A204.1 (cell line): ENCODE data around the gene CFAP77.

ENCODE experiments used
- FAIRE-seq: peaks from 2 replicates; lab custom pipeline; 2012; peaks lifted over from hg19 to GRCh38; lab: Jason Lieb, UNC

Gene CFAP77

GRCh38 chr9:132600326-132600984 lies 190.4 kb downstream of the CFAP77 start:
- no peak for FAIRE-seq

DNA sequence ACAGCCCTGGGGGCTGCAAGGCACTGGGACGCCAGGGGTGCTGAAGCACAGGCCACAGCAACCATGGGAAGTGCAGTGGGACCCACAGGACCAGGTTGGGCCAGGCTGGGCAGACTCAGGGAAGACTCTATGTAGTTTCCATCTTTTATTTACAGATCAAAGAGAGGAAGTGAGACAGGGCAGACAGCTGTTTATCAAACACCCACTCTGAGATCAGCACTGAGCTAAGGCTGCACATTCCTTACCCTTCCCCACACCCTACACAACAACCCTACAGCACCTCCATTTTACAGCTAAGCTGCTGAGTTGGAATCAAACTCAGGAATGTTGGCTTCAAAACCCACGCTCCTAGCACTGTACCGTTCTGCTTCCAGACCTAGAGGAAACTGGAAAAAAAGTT lies 192.2 kb downstream of the CFAP77 start:
- no peak for FAIRE-seq

DNA sequence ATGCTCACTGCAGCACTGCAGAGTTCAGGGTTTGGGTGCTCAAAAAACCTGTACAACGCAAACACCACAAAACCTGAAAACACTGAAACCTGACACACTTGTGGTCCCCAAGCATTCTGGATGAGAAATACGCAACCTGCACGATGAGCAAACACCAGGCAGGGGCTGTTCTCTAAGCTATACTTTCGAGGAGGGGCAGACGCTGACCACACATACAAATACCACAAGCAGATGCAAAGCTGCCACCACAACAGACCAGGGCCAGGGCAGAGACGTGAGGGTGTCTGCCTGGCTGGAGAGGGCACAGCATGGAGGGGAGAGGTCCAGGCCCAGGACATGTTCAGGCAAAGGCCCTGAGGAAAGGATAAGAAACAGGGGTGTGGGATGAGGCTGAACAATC lies 195.4 kb downstream of the CFAP77 start:
- no peak for FAIRE-seq

DNA sequence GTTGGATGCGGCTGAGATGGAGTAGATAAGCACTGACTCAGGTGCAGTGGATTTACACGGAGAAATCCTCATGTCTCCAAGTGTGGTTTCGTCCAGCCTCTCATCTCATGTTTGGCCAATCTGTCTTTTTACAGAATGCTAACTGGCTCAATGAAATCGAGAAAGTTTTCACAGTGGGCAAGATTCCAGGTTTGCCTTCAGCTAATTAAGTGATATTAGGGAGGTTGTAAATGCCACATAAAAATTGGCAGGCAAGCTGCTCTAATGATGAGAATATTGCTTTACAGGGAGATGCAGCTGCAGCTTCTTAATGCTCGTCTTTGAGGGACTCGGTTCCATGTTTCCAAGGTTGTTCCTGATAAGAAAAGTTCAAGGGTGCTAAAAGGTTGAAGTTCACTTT lies 196.1 kb downstream of the CFAP77 start:
- FAIRE-seq: no peak

DNA sequence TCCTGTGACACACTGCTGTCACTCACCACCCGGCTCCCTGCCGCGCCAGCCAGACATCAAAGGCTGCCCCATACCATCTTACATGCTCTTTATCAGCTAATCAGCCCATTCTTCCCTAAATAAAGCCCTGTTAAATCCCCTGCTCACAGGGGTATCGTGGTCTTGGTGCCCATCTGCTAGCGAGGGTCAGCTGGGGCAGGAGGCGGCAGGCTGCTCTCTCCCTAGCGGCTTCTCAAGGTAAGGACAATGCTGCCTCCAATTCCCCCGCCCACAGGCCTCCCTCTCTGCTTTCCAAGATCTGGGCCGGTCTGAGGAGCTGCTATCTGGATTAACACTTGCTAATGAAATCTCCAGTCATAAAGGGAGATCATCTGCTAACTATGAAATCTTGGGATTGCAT lies 199.2 kb downstream of the CFAP77 start:
- no peak for FAIRE-seq

GRCh38 chr9:132609829-132610228 lies 199.8 kb downstream of the CFAP77 start:
- FAIRE-seq: no peak

DNA sequence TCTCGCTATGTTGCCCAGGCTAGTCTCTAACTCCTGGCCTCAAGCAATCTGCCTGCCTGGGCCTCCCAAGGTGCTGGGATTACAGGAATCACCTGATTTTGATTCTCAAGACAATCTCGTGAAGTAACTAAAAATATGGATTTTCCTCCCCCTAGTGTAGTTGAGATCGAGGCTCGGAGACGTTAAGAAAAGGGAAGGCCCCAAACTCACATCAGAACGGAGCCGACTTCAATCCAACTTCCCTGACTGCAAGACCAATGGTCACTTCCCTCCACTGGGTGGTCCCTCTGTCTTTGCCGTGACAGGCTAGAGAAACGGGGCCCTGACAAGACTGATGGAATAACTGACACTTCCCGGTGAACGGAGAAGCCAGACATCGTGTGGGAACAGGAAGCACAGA lies 200.7 kb downstream of the CFAP77 start:
- no peak for FAIRE-seq

GRCh38 chr9:132614324-132614723 lies 204.3 kb downstream of the CFAP77 start:
- FAIRE-seq: no peak

GRCh38 chr9:132615774-132616173 lies 205.8 kb downstream of the CFAP77 start:
- FAIRE-seq: no peak

DNA sequence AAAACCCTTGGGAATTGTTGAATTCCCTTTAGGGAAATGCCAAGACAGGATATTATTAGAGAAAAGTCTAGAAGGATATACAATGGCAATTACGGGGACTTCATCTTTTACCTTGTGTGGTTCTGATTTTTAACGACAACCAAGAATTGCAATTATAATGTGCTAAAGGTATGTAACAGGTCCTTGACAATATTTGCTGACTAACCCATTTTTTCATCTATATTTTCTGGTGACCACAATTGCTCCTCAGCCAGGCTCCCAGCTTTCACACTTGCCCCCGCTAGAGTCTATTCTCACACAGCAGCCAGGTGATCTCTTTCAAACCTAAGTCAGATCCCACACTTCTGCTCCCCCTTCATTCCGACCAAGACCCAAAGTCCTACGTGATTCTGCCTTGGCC lies 206.7 kb downstream of the CFAP77 start:
- FAIRE-seq: no peak

DNA sequence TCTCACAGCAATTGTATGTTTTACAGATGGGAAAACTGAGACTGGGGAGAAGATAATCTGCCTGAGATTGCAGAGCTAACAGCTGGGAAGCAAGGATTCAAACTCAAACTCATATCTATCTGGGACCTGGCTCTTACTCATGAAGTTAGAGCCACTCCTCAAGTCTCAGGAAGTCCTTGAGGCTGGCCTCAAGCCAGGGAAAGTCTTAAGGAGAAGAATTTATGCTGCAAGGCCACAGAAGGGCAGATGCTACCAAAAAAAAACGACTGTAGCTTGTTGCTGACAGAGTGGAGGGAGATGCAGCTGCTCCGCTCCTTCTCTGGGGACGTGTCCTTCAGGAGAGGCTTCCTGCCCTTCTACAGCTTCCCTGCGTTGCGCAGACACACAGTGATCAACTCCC lies 212.1 kb downstream of the CFAP77 start:
- FAIRE-seq: no peak
